ENCODE measurements around the gene BTN3A1.

- no peak for TF ChIP-seq POLR2AphosphoS5 (IDR thresholded peaks at IDR 0.05)
- no peak for TF ChIP-seq CTCF (IDR thresholded peaks at IDR 0.05)
- no peak for TF ChIP-seq POLR2A (IDR thresholded peaks at IDR 0.05; ENCODE audit: low read depth)
Measured at GRCh38 chr6:26375270-26375669, 26.8 kb upstream of the BTN3A1 start.

Data from esophagus muscularis mucosa (tissue), 3 donors.